ENCODE results near the gene MFSD11.
A peak's percentile ranks its signal among the peaks of the same experiment; 100 is the strongest.

- peak in 1 of 6 experiments; percentile 6 for TF ChIP-seq CTCF (IDR thresholded peaks at IDR 0.05)
- peak; percentile 100 for TF ChIP-seq POLR2A (IDR thresholded peaks at IDR 0.05)
These were observed 740 bp upstream of the MFSD11 start, which contains the start of gene SRSF2 for GRCh38 chr17:76737082-76737675.

All from thyroid gland (tissue), 4 donors.